ENCODE results near the gene ARID4B. TPM values are rescaled to one million over a fixed set of nuclear protein-coding genes. Genes with fewer than 3 reads are reported as not detected.
A peak's percentile ranks its signal among the peaks of the same experiment; 100 is the strongest.
"Not testable (repeated sequence)": the region's sequence is repeated elsewhere in the genome, so short reads cannot be mapped to it uniquely, and the experiment has no call there.

The ARID4B gene
- total RNA-seq, 4 donors from 2014 or later: 15.2 to 99.7 (median 30.8) TPM

DNA sequence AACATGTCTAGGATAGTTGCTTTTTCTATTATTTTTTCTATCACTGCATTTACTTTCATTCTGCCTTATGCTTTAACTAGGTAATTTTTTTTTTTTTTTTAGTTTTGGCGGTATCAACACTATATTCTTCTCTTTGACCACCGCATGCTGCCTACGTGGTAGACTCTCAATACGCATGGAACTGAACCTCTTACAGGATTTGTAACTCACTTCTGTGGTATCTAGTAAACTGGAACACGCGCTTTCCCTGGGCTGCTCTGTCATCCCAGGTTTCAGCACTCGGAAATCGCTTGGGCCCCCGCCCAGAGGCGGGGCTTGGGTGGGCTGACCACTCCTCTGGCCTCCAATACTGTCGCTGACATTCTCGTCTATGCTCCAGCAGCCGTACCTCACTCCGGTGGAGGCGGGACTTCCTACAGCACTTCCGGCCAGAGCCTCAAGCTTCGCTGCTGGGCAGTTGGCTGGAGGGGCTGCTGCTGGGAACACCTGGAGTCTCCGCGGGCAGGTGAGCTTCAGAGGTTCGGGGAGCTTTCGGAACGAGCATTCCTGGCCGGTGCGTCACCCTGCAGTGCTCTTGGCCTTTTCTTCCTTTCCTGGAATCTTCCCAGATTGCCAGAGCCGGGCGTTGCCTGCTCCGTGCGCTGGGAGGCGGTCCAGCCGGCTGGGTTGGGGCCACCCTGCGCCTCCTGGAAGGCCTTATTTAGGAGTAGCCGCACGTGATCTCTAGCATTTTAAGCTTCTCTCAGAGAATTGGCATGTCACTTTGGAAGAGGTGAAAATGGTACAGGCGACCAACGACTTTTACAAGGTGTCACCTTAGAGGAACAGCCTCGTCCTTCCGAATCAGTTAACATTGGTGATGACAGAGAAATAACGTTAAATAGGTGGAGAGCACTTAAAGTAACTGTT lies 39.3 kb upstream of the ARID4B start, which contains the start of gene TBCE:
TBCE (plus strand) TSS at position 428 of the 909 bp plus-strand sequence. CDS start 12,623 bp downstream, outside the sequence.
- Histone ChIP-seq H3K4me3 (peak within 1 kb of the TSS; percentile 61 to 82 (median 76)), H3K36me3 (peaks cover 0 to 12% (median 0%) of the 10 kb centered on the region in 3 donors), H3K4me1 (peaks cover 3 to 17% (median 5%) of the 10 kb centered on the region in 3 donors), H3K27ac (peak within 1 kb of the TSS; percentile 90 to 94 (median 91)), H3K9me3 (no peaks in the 10 kb centered on the region), H3K27me3 (no peaks in the 10 kb centered on the region)
- intact Hi-C loops (cut with DNase I): no loop called here
- peak in 2 of 4 donors; percentile 60 to 69 for TF ChIP-seq POLR2A (IDR thresholded peaks at IDR 0.05)
- TF ChIP-seq, protein P1, sequence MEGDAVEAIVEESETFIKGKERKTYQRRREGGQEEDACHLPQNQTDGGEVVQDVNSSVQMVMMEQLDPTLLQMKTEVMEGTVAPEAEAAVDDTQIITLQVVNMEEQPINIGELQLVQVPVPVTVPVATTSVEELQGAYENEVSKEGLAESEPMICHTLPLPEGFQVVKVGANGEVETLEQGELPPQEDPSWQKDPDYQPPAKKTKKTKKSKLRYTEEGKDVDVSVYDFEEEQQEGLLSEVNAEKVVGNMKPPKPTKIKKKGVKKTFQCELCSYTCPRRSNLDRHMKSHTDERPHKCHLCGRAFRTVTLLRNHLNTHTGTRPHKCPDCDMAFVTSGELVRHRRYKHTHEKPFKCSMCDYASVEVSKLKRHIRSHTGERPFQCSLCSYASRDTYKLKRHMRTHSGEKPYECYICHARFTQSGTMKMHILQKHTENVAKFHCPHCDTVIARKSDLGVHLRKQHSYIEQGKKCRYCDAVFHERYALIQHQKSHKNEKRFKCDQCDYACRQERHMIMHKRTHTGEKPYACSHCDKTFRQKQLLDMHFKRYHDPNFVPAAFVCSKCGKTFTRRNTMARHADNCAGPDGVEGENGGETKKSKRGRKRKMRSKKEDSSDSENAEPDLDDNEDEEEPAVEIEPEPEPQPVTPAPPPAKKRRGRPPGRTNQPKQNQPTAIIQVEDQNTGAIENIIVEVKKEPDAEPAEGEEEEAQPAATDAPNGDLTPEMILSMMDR (IDR thresholded peaks at IDR 0.05): peak in 2 of 6 experiments; percentile 8 to 14
- peak; percentile 66 for DNase-seq
- 1 to 2% methylated on average over 12 to 21 of the region's 38 CpGs for WGBS, 2 donors

DNA sequence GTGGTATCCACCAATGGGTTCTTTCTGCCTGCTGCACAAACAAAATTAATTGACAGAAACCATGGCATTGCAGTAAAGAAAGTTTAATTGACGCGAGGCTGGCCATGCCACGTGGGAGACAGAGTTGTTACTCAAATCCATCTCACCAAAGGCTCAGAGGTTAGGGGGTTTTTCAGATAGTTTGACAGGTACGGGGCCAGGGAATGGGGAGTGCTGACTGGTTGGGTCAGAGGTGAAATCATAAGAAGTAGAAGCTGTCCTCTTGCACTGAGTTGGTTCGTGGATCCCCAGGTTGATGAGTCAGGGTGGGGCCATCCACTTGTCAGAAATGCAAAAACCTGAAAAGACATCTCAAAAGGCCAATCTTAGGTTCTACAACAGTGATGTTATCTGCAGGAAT lies 38.3 kb upstream of the ARID4B start:
- Histone ChIP-seq H3K36me3 (peaks cover 0 to 2% (median 0%) of the 10 kb centered on the region in 3 donors), H3K9me3 (no peaks in the 10 kb centered on the region), H3K27ac (peak overlapping the region in 1 of 4 donors; percentile 94), H3K4me1 (peaks cover 3 to 17% (median 5%) of the 10 kb centered on the region in 3 donors), H3K27me3 (no peaks in the 10 kb centered on the region), H3K4me3 (no peak overlapping the region)
- DNase-seq: no peak
- no peak for TF ChIP-seq POLR2A (IDR thresholded peaks at IDR 0.05)
- TF ChIP-seq, protein P1 (IDR thresholded peaks at IDR 0.05): no peak
- 78 to 89% methylated on average over 5 of the region's 5 CpGs for WGBS, 2 donors
- intact Hi-C loops (cut with DNase I): no loop called here

DNA sequence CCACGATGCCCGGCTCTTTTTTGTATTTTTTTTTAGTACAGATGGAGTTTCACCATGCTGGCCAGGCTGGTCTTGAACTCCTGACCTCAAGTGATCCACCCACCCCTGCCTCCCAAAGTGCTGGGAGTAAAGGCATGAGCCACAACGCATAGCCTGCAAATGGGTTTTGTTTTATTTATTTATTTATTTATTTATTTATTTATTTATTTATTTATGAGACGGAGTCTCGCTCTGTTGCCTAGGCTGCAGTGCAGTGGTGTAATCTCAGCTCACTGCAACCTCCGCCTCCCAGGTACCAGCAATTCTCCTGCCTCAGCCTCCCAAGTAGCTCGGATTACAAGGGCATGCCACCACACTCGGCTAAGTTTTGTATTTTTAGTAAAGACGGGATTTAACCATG lies 36.2 kb upstream of the ARID4B start:
- H3K9me3 ChIP-seq; H3K4me3 ChIP-seq; intact Hi-C loops (cut with DNase I); H3K36me3 ChIP-seq; DNase-seq; H3K27ac ChIP-seq; H3K27me3 ChIP-seq: not testable (repeated sequence)
- 92 to 97% methylated on average over 9 of the region's 9 CpGs for WGBS, 2 donors
- peaks cover 3 to 17% (median 5%) of the 10 kb centered on the region in 3 donors for H3K4me1 ChIP-seq

DNA sequence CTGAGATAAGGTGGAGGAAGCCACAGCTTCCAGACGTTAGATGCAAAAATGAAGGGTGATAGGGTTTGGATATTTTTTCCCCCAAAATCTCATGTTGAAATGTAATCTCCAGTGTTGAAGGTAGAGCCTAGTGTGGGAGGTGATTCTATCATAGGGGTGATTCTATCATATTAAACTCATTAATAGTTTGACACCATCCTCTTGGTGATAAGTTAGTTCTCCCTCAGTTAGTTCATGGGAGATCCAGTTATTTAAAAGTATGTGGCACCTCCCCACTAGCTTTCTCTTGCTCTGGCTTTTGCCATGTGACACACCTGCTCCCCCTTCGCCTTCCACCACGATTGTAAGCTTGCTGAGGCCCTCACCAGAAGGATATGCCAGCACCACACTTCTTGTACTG lies 30.9 kb upstream of the ARID4B start:
- 81 to 86% methylated on average over 3 of the region's 3 CpGs for WGBS, 2 donors
- Histone ChIP-seq H3K9me3 (no peaks in the 10 kb centered on the region), H3K4me3 (no peak overlapping the region), H3K36me3 (no peaks in the 10 kb centered on the region), H3K4me1 (no peaks in the 10 kb centered on the region), H3K27ac (no peak overlapping the region), H3K27me3 (no peaks in the 10 kb centered on the region)
- TF ChIP-seq, protein P1 (IDR thresholded peaks at IDR 0.05): no peak
- no peak for DNase-seq
- intact Hi-C loops (cut with DNase I): no loop called here

DNA sequence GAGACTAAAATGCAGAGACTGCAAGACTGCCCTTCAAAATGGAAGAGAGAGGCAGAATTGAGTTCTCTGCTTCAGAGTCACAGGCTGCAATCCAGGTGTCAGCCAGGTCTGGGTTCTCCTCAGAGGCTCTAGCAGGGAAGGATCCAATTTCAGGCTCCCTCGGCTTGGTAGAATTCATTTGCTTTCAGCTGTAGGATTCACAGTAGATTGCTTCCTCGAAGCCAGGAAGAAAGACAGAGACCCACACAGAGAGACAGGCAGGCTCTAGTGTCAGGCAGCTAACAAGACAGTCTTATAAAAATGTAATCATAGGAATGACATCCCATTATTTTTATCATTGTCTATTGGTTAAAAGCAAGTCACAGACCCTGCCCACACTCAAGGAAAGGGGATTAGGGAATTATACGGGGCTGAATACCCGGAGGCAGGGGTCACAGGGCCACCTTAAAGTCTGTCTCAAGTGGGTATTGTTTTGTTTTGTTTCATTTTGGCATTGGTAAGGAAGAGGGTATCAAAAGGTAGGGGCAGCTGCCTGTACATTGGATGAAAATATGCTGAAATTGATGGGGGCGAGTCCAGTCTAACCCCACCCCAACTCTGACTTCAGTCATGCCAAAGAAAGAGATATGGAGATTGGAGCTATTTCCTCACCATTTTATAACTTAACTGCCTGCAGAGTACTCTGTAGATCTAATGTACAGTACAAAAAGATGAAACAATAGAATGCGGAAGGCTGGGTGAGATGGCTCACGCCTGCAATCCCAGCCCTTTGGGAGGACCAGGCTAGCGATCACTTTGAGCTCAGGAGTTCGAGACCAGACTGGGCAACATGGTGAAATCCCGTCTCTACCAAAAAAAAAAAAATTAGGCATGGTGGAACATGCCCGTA lies 29.8 kb upstream of the ARID4B start:
- WGBS, 2 donors: 62 to 66% methylated on average over 11 of the region's 11 CpGs
- no peaks in the 10 kb centered on the region for H3K9me3 ChIP-seq
- DNase-seq: no peak
- intact Hi-C loops (cut with DNase I): no loop called here
- H3K4me3 ChIP-seq: no peak overlapping the region
- TF ChIP-seq POLR2A (IDR thresholded peaks at IDR 0.05): no peak
- TF ChIP-seq, protein P1 (IDR thresholded peaks at IDR 0.05): no peak
- H3K27ac ChIP-seq: no peak overlapping the region
- no peaks in the 10 kb centered on the region for H3K36me3 ChIP-seq
- no peaks in the 10 kb centered on the region for H3K4me1 ChIP-seq
- H3K27me3 ChIP-seq: no peaks in the 10 kb centered on the region
